Activated naive CD4-positive, alpha-beta T cell treated with anti-CD3 and anti-CD28 coated beads for 36 hours (primary cell): Measurements from ENCODE around the gene LDLRAD3. TPM values are rescaled to one million over a fixed set of nuclear protein-coding genes. Genes with fewer than 3 reads are reported as not detected.
"Not testable (repeated sequence)": the region's sequence is repeated elsewhere in the genome, so short reads cannot be mapped to it uniquely, and the experiment has no call there.

Experiments used
- CTCF ChIA-PET: fragments of 350-600 bp; sonication (Branson Sonifier 250); formaldehyde crosslinking; loops from one replicate; lab custom pipeline; 2021; ENCODE audit warnings: antibody characterized with exemption; lab: Charles Lee
- DNase-seq: peaks from one replicate; pipeline ENCODE4 v3.0.0-alpha.2; 2020
- H3K27ac Mint-ChIP-seq: one replicate; pipeline ENCODE4 v1.8.0; 2021; ENCODE audit warnings: mild to moderate bottlenecking, mixed read lengths
- H3K27me3 Mint-ChIP-seq: one replicate; pipeline ENCODE4 v1.8.0; 2021; ENCODE audit warnings: low read depth, mixed read lengths
- H3K36me3 Mint-ChIP-seq: one replicate; pipeline ENCODE4 v1.8.0; 2021; ENCODE audit warnings: low read depth, mixed read lengths
- H3K4me1 Mint-ChIP-seq: one replicate; pipeline ENCODE4 v1.8.0; 2021; ENCODE audit warnings: low read depth, mixed read lengths
- H3K4me3 Mint-ChIP-seq: one replicate; pipeline ENCODE4 v1.8.0; 2021; ENCODE audit warnings: mild to moderate bottlenecking, moderate library complexity, mixed read lengths
- H3K9me3 Mint-ChIP-seq: one replicate; pipeline ENCODE4 v1.8.0; 2021; ENCODE audit warnings: mixed read lengths
- intact Hi-C: fragments of 100-400 bp; cut with micrococcal nuclease; formaldehyde crosslinking; loops from one replicate; pipeline ENCODE4 v1.15.1; 2023
- total RNA-seq, 2 experiments: library from RNA; stranded (reverse); gene quantifications; one replicate each; pipeline ENCODE4 v1.2.3, GENCODE V29; 2021

The LDLRAD3 gene
- total RNA-seq, 2 experiments from 2014 or later, result 0.17 to 0.22 TPM

- Mint-ChIP-seq H3K4me3 (no peak overlapping the region), H3K4me1 (no peaks in the 10 kb centered on the region), H3K27me3 (peaks cover 34% of the 10 kb centered on the region), H3K36me3 (no peaks in the 10 kb centered on the region), H3K27ac (no peak overlapping the region), H3K9me3 (no peaks in the 10 kb centered on the region)
- intact Hi-C loops, result no loop called here
- DNase-seq, result no peak
- CTCF ChIA-PET, result no interaction called here
Measured at GRCh38 chr11:36177836-36178235, 234.0 kb downstream of the LDLRAD3 start.

GRCh38 chr11:36186340-36187175, 242.7 kb downstream of the LDLRAD3 start:
- intact Hi-C loops, result no loop called here
- CTCF ChIA-PET, result interaction anchor here (1.0 kb wide), 1 partner anchor 261 kb away, joined by 3 read pairs; no protein-coding TSS in a partner anchor
- H3K27ac Mint-ChIP-seq, result no peak overlapping the region
- no peak overlapping the region for H3K4me3 Mint-ChIP-seq
- DNase-seq, result no peak
- no peaks in the 10 kb centered on the region for H3K36me3 Mint-ChIP-seq
- H3K27me3 Mint-ChIP-seq, result peaks cover 6% of the 10 kb centered on the region
- no peaks in the 10 kb centered on the region for H3K4me1 Mint-ChIP-seq
- no peaks in the 10 kb centered on the region for H3K9me3 Mint-ChIP-seq

- no peaks in the 10 kb centered on the region for H3K36me3 Mint-ChIP-seq
- intact Hi-C loops, result no loop called here
- H3K9me3 Mint-ChIP-seq, result no peaks in the 10 kb centered on the region
- peaks cover 3% of the 10 kb centered on the region for H3K27me3 Mint-ChIP-seq
- CTCF ChIA-PET, result no interaction called here
- DNase-seq, result no peak
- no peak overlapping the region for H3K27ac Mint-ChIP-seq
- no peaks in the 10 kb centered on the region for H3K4me1 Mint-ChIP-seq
- H3K4me3 Mint-ChIP-seq, result no peak overlapping the region
Measured at GRCh38 chr11:36187622-36188021, 243.8 kb downstream of the LDLRAD3 start.

- H3K27me3 Mint-ChIP-seq, H3K9me3 Mint-ChIP-seq, H3K4me3 Mint-ChIP-seq, CTCF ChIA-PET, DNase-seq, H3K4me1 Mint-ChIP-seq, H3K36me3 Mint-ChIP-seq, intact Hi-C loops, H3K27ac Mint-ChIP-seq: not testable (repeated sequence)
Measured at GRCh38 chr11:36189735-36190134, 245.9 kb downstream of the LDLRAD3 start.

- Mint-ChIP-seq H3K36me3 (no peaks in the 10 kb centered on the region), H3K9me3 (no peaks in the 10 kb centered on the region), H3K4me3 (no peak overlapping the region), H3K4me1 (no peaks in the 10 kb centered on the region), H3K27ac (no peak overlapping the region), H3K27me3 (peaks cover 3% of the 10 kb centered on the region)
- CTCF ChIA-PET, result interaction anchor here (0.6 kb wide), 1 partner anchor 210 kb away, joined by 3 read pairs; no protein-coding TSS in a partner anchor
- no peak for DNase-seq
- intact Hi-C loops, result no loop called here
Measured at GRCh38 chr11:36191941-36192340, 248.1 kb downstream of the LDLRAD3 start.

GRCh38 chr11:36192425-36193289, 248.8 kb downstream of the LDLRAD3 start:
- Mint-ChIP-seq H3K4me3 (no peak overlapping the region), H3K27ac (no peak overlapping the region), H3K4me1 (no peaks in the 10 kb centered on the region), H3K27me3 (peaks cover 3% of the 10 kb centered on the region), H3K9me3 (no peaks in the 10 kb centered on the region), H3K36me3 (no peaks in the 10 kb centered on the region)
- intact Hi-C loops, result no loop called here
- no peak for DNase-seq
- CTCF ChIA-PET, result interaction anchor here (1.2 kb wide), 1 partner anchor 74 kb away, joined by 4 read pairs; no protein-coding TSS in a partner anchor

GRCh38 chr11:36193290-36193619, 249.4 kb downstream of the LDLRAD3 start:
- CTCF ChIA-PET, result interaction anchor here (1.2 kb wide), 1 partner anchor 73 kb away, joined by 4 read pairs; no protein-coding TSS in a partner anchor
- no peak for DNase-seq
- H3K27ac Mint-ChIP-seq, result no peak overlapping the region
- H3K4me3 Mint-ChIP-seq, result no peak overlapping the region
- H3K9me3 Mint-ChIP-seq, result no peaks in the 10 kb centered on the region
- no peaks in the 10 kb centered on the region for H3K36me3 Mint-ChIP-seq
- H3K27me3 Mint-ChIP-seq, result peaks cover 2% of the 10 kb centered on the region
- intact Hi-C loops, result no loop called here
- no peaks in the 10 kb centered on the region for H3K4me1 Mint-ChIP-seq

GRCh38 chr11:36193721-36194120, 249.9 kb downstream of the LDLRAD3 start:
- H3K36me3 Mint-ChIP-seq, result no peaks in the 10 kb centered on the region
- intact Hi-C loops, result no loop called here
- no peak overlapping the region for H3K4me3 Mint-ChIP-seq
- no peaks in the 10 kb centered on the region for H3K9me3 Mint-ChIP-seq
- no peaks in the 10 kb centered on the region for H3K4me1 Mint-ChIP-seq
- H3K27me3 Mint-ChIP-seq, result peaks cover 2% of the 10 kb centered on the region
- H3K27ac Mint-ChIP-seq, result no peak overlapping the region
- CTCF ChIA-PET, result interaction anchor here (0.7 to 1.2 kb wide), 2 partner anchors 73 to 294 kb away, joined by 3 to 4 read pairs; no protein-coding TSS in a partner anchor
- no peak for DNase-seq

- Mint-ChIP-seq H3K27ac (no peak overlapping the region), H3K4me1 (no peaks in the 10 kb centered on the region), H3K4me3 (no peak overlapping the region), H3K9me3 (no peaks in the 10 kb centered on the region), H3K27me3 (peaks cover 5% of the 10 kb centered on the region), H3K36me3 (no peaks in the 10 kb centered on the region)
- no peak for DNase-seq
- CTCF ChIA-PET, result interaction anchor here (0.6 to 1.0 kb wide), 2 partner anchors 10 to 137 kb away, joined by 3 read pairs; no protein-coding TSS in a partner anchor
- intact Hi-C loops, result no loop called here
Measured at GRCh38 chr11:36195496-36196354, 251.9 kb downstream of the LDLRAD3 start.

GRCh38 chr11:36196411-36196998, 252.6 kb downstream of the LDLRAD3 start:
- Mint-ChIP-seq H3K4me1 (no peaks in the 10 kb centered on the region), H3K9me3 (no peaks in the 10 kb centered on the region), H3K4me3 (no peak overlapping the region), H3K27me3 (peaks cover 5% of the 10 kb centered on the region), H3K27ac (no peak overlapping the region), H3K36me3 (no peaks in the 10 kb centered on the region)
- intact Hi-C loops, result no loop called here
- CTCF ChIA-PET, result interaction anchor here (0.6 to 1.0 kb wide), 2 partner anchors 9 to 138 kb away, joined by 3 read pairs; no protein-coding TSS in a partner anchor
- no peak for DNase-seq

GRCh38 chr11:36201411-36201810, 257.5 kb downstream of the LDLRAD3 start:
- CTCF ChIA-PET, result no interaction called here
- Mint-ChIP-seq H3K36me3 (no peaks in the 10 kb centered on the region), H3K4me1 (no peaks in the 10 kb centered on the region), H3K4me3 (no peak overlapping the region), H3K9me3 (no peaks in the 10 kb centered on the region), H3K27me3 (peaks cover 13% of the 10 kb centered on the region), H3K27ac (no peak overlapping the region)
- intact Hi-C loops, result no loop called here
- DNase-seq, result no peak
